Myocyte (in vitro differentiated cells): ENCODE data around the gene NPAS2. TPM values are rescaled to one million over a fixed set of nuclear protein-coding genes. Genes with fewer than 3 reads are reported as not detected.

Experiments
- DNase-seq: peaks from one replicate; pipeline ENCODE4 v3.0.0-alpha.2; 2012; ENCODE audit warnings: low read depth
- total RNA-seq: library from RNA; depleted of rRNA; stranded (reverse); fragments of >200 nt; gene quantifications from 2 replicates; pipeline ENCODE4 v1.2.3, GENCODE V29; 2014

The NPAS2 gene
- total RNA-seq, 1 donor from 2014 or later = 10.2 TPM

- DNase-seq = no peak
Observed at GRCh38 chr2:100793220-100793619, 26.7 kb upstream of the NPAS2 start.

- no peak for DNase-seq
Observed at GRCh38 chr2:100793982-100794381, 26.0 kb upstream of the NPAS2 start.

- DNase-seq = no peak
Observed at GRCh38 chr2:100796499-100797100, 23.3 kb upstream of the NPAS2 start.

GRCh38 chr2:100799686-100800085, 20.3 kb upstream of the NPAS2 start:
- peak; percentile 71 for DNase-seq

GRCh38 chr2:100800915-100801314, 19.0 kb upstream of the NPAS2 start:
- DNase-seq = no peak

GRCh38 chr2:100801402-100801801, 18.5 kb upstream of the NPAS2 start:
- peak; percentile 56 for DNase-seq

GRCh38 chr2:100802066-100802465, 17.9 kb upstream of the NPAS2 start:
- peak; percentile 94 for DNase-seq

DNA sequence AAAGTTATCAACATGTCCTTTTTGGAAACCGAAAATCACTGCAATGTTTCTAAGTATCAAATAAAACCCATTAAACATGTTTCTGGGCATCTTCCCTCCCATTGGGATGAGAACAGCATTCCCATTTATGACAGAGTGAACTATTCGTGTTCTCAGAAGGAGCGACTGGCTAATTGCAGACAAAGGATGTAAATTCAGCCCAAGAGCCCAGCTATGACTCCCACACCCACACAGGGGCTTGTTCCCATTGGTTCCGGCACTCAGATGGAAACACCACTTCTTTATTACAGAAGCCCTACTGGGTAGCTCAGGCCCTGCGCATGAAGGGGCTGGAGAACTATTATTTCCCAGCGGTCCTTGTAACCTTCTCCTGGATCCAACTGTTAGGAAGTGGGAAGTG, 16.6 kb upstream of the NPAS2 start:
- no peak for DNase-seq

DNA sequence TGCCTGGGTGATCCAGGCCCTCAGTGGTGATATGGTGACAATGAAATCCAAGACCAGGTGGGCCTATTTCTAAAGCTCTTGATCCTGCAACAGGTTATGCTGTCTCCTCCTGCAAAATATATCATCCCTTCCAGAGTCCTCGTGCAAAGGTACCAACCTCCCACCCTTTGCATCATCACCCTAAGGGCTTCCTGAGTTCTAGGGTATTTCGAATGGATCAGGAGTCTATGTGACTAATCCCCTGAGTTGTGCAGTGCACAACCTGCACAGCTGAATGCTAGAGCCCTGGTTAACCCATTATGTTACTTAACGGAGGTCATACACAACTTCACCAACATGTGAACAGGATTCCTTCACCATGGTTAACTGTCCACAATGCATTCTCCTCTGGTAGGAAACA, 13.4 kb upstream of the NPAS2 start:
- DNase-seq = no peak

DNA sequence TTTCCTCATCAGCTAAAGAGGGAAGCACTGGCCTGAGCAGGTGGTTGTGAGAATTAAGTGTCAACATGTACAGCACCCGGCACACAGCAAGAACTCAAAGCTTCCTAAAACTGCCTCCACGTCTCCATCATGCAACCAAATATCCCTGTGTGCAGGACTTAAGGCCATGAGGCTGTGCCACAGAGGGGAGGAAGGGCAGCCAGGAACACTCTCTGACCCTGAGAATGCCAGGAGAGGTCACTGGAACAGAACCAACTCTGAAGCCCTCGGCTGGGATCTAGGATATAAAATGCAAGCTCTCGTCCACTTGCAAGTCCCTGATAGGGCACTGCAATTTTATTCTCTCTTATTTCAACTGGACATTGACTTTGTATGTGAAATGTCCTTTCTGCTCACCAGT, 12.2 kb upstream of the NPAS2 start:
- no peak for DNase-seq

GRCh38 chr2:100808582-100808981, 11.4 kb upstream of the NPAS2 start:
- DNase-seq = no peak

- DNase-seq = no peak
Observed at GRCh38 chr2:100809506-100809905, 10.4 kb upstream of the NPAS2 start.

DNA sequence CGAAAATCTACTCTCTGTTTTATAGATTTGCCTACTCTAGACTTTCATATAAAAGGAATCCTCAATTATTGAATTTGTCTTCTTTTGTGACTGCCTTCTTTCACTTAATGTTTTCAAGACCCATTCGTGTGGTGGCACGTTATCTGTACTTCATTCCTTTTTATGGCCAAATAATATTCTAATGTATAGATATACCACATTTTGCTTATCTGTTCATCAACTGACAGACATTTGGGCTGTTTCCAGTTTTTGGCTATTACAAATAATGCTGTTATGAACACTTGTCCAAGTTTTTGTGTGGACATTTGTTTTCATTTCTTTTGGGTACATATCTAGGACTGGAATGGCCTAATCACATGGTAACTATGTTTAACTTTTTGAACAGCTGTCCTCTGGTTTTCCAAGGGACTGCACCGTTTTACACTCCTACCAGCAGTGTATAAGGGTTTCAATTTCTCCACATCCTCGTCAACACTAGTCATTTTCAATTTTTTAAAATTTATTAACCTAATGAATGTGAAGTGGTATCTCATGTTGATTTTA, 9.3 kb upstream of the NPAS2 start:
- peak; percentile 52 for DNase-seq

GRCh38 chr2:100812116-100812515, 7.8 kb upstream of the NPAS2 start:
- DNase-seq = no peak

GRCh38 chr2:100812573-100812972, 7.4 kb upstream of the NPAS2 start:
- DNase-seq = no peak

DNA sequence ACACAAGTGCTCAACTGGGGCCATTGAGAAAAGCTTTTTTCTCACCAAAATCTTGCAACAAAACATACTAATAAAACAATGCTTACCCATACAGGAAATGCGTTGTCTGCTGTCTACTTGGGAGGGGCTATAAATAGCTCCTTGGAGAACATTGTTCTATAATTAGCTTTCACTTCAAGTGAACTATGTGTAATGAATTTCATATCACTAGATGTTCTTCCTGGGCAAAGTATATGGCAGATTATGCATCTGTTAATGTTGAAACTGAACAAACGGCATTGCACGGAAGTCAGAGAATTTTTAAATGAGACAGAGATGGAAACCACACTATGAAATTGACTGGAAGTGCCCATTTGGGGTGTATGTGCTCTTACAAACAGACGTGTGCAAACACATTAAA, 6.4 kb upstream of the NPAS2 start:
- DNase-seq = peak; percentile 51

DNA sequence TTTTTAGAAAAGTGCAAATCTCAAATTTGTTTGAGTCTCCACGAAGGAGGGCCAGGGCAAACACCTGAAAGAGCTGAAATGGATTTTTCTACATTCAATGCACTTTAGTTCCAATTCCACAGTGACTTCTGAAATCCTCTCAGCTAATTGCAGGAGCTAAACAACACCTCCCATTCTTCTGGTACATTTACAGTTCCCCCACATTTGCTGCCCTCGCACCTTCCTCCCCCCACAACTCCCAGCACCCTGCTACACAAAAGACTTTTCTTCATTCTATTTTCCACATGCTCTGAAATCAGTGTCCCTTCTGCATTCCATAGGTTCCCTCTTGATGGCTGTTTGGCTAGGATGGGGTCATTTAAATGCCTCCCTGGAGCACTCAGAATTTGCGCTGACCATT, 5.9 kb upstream of the NPAS2 start:
- no peak for DNase-seq

- no peak for DNase-seq
Observed at GRCh38 chr2:100814453-100814852, 5.5 kb upstream of the NPAS2 start.

DNA sequence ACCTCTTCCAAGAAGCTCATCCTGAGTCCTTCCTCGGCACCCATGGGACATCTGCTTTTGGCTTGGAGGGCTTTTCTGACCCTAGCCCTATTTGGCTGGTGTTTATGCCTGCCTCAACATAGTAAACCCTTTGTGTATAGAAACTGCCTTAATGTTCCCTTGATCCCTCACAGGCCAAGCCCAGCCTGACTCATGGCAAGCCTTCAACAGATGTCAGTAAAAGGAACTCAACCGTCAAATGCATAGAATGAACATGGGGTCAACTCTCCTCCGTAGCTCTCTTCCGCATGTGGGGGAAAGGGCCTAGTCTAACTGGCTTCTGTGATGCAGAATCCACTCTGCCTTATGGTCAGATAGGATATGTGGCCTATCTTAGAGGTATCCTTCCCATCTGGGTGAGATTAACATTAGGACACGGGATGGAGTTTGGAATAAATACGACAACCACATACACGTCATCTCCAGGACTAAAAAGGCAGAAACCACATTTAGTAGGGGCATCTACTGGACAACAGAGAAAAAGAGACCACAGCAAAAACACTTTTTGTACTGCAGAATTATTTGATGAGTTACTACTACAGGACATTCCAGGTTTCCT, 2.5 kb upstream of the NPAS2 start:
- no peak for DNase-seq

- no peak for DNase-seq
Observed at GRCh38 chr2:100818003-100818605, 1.8 kb upstream of the NPAS2 start.

GRCh38 chr2:100818606-100819369, 1.2 kb upstream of the NPAS2 start:
- DNase-seq = peak; percentile 63

- no peak for DNase-seq
Observed at GRCh38 chr2:100820273-100820522, 259 bp downstream of the NPAS2 start.
